WI38 (cell line): ENCODE measurements around the gene ADRA2C.

ENCODE experiments used
- H3K4me3 ChIP-seq: 2 replicates; pipeline ENCODE4 v1.5.1; 2011; ENCODE audit warnings: low read depth, mild to moderate bottlenecking, control low read depth, low read length
- TF ChIP-seq, protein P1 (sequence below): IDR thresholded peaks from 2 replicates; pipeline ENCODE4 v1.5.1; 2012; ENCODE audit warnings: low read depth, mild to moderate bottlenecking, control low read depth, low read length

The ADRA2C gene

DNA sequence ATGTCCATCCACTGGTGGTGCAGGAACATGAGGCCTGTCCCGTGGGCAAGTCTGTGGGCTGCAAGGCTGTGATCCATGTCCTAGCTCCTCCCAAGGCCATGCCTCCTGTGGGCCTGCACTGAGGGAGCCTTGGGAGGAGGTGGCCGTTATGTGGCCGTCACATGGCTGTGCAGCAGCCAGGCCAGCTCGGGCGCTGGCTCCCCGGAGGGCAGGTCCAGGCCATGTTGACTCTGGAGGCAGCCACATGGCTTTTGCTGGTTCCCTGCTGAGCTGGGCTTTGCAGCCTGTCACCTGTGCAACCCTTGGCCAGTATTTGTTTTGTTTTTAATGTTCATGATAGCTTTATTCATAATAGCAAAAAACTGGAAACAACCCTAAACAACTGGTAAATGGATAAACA, 13.3 kb downstream of the ADRA2C start:
- TF ChIP-seq, protein P1, sequence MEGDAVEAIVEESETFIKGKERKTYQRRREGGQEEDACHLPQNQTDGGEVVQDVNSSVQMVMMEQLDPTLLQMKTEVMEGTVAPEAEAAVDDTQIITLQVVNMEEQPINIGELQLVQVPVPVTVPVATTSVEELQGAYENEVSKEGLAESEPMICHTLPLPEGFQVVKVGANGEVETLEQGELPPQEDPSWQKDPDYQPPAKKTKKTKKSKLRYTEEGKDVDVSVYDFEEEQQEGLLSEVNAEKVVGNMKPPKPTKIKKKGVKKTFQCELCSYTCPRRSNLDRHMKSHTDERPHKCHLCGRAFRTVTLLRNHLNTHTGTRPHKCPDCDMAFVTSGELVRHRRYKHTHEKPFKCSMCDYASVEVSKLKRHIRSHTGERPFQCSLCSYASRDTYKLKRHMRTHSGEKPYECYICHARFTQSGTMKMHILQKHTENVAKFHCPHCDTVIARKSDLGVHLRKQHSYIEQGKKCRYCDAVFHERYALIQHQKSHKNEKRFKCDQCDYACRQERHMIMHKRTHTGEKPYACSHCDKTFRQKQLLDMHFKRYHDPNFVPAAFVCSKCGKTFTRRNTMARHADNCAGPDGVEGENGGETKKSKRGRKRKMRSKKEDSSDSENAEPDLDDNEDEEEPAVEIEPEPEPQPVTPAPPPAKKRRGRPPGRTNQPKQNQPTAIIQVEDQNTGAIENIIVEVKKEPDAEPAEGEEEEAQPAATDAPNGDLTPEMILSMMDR = no peak
- no peak overlapping the region for H3K4me3 ChIP-seq

DNA sequence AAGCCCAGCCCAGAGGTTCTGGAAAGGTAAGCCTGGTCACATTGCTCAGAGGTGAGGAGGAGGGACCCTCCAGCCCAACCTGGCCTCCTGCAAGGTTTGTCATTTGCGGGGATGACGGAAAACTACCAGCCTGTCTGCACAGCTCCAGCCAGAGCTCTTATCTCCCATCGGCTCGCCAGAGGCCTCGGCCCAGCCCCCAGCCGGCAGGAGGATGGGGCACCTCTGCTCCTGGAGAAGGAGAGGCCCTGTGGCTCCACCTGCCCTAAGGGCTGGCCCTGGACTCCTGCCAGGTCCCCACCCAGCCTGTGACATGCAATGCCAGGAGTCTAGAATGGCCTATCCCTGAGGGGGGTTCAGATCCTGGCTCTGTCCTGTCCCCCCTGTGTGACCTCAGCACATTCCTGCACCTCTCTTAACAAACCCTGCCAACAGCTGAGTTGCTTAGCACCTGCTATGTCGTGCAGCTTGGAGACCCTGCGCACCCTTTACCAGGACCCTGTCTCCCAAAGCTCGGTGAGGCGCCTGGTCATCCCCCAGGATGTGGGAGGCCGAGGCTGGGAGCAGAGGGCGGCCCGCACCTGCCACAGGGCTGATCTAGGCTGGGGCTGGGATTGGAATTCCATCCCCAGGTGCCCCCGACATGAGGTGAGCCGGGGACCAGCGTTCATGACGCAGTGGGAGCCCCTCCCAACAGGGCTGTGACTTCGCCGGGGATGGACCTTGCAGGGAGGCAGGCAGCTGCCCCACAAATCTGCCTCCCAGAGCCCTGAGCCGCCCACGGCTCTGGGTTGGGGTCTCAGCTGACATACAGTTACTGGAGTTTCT, 14.4 kb downstream of the ADRA2C start:
- TF ChIP-seq, protein P1 = no peak
- no peak overlapping the region for H3K4me3 ChIP-seq

DNA sequence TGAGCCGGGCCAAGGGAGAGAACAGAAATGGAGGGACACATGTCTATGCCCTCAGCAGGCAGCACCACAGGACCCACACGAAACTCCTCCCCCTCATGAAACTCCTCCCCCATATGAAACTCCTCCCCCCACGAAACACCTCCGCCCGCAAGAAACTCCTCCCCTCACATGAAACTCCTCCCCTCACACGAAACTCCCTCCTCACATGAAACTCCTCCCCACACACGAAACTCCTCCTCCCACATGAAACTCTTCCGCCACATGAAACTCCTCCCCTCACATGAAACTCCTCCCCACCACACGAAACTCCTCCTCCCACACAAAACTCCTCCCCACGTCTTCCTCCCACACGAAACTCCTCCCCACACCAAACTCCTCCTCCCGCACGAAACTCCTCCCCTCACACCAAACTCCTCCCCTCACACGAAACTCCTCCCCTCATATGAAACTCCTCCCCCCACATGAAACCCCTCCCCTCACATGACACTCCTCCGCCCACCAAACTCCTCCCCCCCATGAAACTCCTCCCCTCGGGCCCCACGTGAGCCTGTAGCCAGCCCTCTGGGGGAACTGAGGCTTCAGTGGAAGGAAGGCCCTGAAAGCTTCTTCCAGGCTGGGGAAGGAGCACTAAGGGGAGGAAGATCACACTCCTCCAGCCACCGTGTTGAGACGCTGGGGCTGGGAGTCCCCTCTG, 15.2 kb downstream of the ADRA2C start:
- TF ChIP-seq, protein P1 = no peak
- no peak overlapping the region for H3K4me3 ChIP-seq

DNA sequence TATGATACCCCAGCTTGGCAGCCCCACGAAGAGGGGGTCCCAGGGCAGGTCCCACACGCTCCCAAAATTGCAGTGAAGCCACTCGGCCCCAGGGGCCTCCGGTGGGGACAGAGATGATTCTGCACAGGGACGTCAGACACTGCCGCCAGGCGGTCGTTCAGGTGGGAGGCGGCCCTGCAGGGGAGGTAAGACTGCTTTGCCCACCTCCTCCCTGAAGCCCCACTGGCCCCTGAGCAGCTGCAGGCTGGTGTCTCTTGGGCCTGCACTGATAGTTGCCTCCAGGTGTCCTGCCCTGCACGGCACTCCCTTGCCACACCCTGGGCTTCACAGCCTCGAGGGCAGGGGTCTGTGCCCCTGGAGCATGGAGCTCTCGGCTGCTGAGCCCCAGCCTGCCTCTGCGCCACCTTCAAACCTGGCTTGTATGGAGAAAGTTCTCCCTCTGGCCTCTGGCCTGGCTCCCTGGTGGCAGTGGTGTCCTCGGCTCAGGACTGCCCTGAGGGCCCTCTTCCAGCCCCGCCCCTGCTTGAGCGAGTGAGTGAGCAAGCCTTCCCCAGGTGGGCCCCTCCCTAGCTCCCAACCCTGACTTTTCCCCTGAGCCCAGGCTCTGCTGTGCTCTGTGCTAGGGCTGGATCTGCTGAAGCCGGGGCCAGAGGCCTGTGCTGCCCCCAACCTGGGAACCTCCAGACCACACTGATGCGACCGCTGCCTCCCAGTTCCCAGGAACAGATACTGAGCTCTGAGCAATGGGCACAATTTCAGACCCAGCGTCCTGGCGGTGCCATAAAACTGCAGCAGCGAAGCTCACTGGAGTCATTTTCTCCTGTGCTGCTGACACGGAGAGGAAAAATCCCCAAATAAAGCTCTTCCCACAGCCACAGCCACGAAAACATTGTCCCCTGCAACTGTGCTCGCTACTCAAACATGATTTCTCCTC, 16.1 kb downstream of the ADRA2C start:
- TF ChIP-seq, protein P1 = no peak
- H3K4me3 ChIP-seq = no peak overlapping the region

DNA sequence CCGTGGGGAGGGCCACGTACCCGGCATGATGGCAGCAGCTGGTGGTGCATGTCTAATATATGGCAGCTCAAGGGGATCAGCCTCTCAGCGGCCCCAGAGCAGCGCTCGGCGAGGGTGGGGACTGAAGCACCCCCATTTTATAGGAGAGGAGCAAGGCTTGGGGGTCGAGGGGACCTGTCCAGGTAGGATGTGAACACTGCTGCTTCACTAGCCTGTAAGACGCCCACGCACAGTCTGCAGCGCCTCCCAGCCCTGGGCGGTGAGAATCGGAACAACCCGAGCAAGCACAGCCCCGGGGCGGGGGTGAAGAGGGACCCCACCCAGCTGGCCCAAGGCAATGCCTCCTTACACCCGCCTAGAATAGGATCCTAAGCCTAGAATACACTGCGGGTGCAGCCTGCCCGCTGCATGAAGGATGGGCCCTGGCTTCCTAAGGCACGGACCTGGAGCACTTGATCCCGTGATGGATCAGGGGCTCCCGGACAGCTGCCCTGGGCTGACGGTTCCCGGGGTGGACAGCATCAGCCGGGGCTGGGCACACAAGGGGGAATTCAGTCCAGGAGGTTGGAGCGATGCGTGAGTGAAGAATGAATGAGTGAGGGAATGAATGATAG, 17.6 kb downstream of the ADRA2C start:
- no peak overlapping the region for H3K4me3 ChIP-seq
- TF ChIP-seq, protein P1 = no peak

DNA sequence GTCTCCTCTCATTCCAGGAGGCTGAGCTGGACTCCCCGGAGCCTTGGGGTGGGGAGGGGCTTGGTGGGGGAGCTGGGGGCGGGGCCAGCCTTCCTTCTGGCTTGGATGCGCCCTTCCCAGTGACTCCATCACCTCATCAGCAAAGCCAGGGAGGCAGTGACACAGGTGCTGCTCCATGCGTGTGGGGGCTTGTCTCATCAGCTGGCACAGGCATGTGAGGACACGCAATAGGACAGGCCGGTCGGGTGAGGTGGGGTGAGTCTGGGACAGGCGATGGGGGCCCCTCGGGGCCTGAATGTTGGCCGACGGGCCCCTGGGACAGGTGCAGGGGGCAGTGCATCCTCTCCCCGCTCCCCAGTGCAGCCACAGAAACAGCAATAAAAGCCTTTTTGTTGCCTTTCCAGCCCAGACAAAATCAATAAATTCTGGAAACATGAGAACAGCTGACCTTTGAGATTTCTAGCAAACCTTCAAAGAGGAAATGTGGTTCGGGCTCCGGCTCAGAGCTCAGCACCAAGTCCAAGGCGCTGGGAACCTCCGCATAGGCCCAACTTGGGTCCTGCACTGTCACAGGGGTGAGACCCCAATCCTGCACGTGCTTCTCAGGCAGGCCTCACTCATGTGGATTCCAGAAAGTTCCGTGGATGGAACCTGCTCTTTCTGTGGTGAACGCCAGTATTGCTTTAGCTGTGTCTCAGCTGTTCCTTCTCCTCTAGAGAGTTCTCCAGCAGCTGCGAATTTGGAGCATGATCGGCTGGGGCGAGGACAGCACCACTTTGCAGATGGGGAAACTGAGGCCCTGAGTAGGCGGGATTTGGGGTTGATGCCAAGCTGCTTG, 18.5 kb downstream of the ADRA2C start:
- H3K4me3 ChIP-seq = no peak overlapping the region
- TF ChIP-seq, protein P1 = no peak
